8988T (cell line): ENCODE data around the gene SEC16A.

Source experiments
- DNase-seq: peaks from one replicate; pipeline ENCODE4 v3.0.0; 2011

SEC16A gene

DNA sequence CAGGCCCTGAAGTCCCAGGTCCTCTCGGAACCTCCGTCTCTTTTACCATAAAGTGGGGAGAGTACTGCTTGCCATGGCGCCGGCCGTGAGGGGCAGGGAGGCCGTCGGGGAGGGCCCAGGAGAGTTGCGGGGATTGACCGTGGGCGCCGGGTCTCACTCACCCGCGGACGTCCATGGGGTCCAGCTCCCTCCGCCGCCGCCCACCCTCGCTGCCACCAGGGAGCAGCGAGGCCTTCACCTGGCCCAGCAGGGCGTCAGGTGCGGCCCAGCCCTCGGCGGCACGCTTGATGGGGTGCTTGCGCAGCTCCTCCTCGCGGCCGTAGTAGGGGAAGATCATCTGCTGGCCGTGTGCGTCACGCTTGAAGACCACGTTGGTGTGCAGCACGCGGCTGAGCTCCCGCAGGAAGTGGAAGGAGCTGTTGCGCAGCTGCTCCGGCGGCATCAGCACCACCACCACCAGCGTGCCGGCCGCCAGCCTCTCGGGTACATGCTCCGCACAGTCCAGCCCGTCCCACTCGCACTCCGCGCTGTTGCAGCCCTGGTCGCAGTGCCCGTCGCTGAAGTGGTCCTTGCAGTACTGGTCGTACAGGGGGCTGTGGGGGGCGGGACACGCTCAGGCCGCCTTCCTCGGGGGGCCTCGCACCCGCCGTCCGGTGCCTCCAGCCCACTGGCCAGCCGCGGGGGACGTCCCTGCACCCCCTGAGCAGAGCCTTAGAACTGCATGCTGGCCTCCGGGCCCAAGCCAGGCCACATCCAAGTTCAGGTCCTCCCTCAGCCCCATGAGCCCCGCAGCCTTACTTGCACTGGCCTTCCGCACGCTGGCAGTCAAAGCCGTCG, 21.9 kb upstream of the SEC16A start:
- no peak for DNase-seq

DNA sequence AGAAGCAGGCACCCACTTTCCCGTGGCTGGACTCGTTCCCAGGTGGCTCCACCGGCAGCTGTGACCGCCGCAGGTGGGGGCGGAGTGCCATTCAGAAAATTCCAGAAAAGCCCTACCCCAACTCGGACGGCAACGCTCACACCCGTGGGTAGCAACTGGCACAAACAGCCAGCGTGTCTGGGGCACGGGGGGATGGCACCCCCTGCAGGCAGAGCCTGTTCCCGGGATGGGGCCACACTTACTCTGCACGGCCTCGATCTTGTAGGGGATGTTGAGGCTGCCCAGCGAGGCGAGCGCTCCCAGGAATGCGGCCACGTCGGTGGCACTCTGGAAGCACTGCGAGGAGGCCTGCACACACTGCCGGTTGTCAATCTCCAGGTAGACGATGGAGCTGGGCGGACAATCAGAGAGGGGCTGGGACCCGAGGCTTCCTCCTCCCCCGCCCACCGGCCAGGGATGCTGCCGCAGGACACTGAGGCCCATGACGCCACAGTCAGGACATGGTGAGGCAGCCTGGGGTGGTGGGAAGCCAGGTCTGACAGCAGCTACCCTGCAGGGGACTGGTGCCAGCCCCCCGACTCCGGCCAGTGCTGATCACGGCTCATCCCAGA, 20.2 kb upstream of the SEC16A start:
- peak; percentile 86 for DNase-seq

DNA sequence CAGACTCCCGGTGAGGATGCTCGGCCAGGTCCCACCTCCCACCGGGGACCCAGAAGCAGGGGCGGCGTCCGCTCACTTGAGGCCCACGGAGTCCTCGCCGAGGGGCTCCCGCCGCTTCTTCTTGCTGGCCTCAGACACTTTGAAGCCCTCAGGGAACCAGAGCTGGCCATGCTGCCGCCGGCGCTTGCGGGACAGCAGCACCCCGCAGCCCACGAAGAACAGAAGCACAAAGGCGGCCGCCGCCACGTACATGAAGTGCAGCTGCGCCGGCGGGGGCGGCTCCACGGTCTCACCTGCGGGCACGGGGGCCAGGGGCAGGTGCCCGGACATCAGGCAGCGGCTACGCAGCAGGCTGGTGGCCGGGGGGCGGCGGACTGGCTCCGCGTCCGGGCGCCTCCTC, 19.4 kb upstream of the SEC16A start:
- DNase-seq, result no peak

DNA sequence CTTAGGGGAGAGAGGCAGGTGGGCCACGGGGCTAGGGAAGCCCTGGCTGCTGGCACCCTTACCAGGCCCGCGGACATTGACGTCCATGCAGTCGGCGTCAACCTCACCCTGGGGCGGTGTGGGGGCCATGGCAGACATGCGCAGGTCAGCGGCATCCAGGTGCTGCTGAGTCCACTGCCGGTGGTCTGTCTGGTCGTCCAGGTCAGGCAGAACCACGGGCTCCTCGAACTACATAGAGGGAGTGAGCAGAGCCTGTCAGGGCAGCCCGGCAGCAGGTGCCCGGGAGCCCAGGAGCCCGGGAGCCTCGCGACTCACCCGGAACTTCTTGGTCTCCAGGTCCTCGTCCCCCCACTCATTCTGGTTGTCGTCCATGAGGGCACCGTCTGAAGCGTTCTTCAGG, 18.8 kb upstream of the SEC16A start:
- no peak for DNase-seq

DNA sequence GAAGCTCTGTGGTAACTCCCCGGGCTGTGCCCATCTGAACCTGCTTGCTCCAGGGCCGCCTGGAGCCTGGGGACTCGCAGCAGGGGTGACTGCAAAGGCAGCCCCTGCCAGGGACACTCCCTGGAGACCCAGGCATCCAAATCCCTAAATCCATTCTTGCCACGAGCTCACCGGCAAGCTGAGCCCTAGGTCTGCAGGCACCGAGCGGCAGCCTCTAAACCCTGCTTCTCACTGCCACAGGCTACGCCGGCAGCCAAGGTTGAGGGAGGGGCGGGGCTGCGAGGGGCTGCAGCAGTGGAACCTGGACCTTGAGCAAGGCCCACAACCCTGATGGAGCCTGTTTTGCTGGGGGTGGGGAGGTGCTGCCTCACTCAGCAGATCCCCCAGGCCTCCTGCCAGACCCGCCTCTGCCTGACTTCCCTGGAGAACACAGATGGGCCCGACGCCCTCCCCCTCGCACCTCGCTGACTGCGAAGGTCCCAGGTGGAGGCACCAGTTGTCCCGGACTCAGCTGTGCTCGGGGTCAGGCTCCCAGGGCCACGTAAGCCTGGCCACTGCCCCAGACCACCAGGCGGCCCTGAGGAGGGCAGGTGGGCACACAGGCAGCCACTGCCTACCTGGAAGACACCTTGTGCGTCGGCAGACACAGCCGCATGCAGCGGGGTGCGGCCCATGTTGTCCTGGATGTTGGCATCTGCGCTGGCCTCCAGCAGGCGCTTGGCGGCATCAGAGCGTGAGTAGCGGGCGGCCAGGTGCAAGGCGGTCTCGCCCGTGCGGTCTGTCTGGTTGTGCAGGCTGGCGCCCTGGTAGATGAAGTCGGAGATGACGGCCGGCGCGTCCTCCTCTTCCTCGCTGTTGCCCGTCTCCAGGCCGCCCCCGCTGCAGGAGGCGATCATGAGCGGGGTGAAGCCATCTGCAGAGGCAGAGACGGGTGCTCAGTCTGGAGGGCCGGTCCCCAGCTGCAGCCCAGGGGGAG, 17.4 kb upstream of the SEC16A start:
- no peak for DNase-seq

DNA sequence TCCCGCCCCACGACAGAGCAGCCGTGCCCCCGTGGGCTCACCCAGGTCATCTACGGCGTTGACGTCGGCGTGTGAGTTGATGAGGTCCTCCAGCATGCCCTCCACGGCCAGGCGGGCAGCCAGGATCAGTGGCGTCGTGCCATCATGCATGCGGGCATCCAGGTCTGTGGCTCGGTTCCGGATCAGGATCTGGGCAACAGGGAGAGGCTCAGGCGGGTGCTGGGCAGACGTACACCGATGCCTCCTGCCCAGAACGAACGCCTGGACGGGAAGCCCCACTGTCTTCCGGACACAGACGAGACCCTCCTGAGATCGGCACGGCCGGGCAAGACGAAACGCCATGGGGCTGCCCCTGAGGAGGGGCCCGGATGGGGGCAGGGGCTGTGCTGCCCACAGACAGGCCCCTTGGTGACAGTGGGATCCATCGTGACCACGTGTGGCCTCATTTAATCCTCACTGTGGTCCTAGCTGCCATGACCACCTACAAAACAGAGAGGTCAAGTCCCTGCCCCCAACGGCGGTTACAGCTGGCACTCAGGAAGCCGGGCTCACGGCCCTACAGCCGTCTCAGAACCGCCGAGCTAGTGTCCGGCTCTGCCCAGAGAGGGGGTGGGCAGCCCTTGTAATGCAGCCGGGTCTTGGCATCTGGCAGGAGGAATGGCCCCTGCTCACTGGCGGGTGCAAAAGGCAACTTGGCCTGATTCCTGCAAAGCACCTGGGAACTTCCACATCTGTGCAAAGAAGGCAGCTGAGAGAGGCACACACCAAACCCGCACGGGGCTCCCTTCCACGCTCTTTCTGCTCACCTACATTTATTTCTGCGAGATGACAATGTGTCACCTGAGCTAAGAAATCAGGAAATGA, 16.5 kb upstream of the SEC16A start:
- DNase-seq, result no peak

DNA sequence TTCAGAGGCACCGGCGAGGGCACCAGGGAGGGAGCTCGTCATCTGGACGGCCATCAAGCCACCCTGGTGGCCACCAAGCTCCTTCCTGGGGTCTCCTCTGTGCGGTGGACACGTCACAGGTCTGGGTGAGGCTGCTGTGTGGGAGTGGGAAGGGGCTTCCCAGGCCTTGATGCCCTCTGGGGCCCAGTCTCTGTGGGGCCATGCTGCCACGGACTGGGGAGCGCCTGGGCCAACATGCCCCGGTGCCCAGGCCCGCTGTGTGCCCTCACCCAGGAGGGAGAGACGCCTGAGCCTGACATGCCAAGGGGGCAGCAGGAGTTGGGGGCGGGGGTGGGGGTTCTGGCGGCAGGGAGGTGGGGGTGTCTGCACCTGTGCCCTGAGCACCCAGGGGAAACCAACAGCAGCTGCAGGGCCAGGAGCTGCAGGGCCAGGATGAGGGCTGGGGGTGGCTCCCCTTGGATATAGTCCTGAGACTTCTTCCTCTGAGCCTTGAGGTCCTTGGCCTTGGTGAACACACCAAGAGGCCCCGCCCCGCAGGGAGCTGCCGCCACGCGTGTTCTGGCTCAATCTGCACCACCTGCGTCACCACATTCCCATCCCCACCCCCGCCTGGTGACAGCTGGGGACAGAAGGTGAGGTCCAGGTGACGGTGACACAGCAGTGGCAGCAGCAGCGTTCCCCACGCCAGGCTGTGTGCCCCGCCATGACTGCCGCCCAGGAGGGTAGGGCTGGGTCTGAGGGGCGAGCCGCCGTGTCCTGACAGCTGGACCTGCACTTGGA, 15.3 kb upstream of the SEC16A start:
- no peak for DNase-seq

DNA sequence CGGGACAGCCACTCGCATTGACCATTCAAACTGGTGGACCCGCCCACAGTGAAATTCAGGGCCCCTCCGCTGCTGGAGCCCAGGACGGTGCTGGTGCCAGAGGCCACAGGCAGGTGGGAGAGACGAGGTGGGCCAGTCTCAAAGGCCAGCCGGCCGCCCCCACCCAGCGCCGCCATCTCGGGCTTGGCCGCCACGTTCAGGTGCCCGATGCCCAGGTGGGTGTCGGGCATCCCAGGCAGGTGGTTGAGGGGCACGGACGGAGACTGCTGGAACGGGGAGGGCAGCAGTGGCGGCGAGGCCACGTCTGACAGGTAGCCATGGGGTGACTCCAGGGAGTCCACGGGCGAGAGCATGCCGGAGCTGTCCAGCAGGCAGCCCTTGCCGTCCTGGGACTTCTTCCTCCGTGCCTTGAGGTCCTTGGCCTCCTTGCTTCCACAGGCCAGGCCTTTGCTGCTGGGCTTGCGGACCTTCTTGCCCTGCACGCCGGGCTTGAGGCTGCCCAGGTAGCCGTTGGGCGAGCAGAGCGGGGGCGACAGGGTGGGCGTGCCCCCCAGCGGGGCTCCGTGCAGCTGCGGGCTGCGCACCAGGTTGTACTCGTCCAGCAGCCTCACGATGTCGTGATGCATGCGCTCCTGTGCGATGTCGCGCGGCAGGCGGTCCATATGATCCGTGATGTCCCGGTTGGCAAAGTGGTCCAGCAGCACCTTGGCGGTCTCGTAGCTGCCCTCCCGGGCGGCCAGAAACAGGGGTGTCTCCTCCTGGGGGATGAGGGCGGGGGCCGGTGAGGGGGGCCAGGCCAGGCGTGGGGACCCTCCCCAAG, 14.2 kb upstream of the SEC16A start:
- DNase-seq, result no peak

DNA sequence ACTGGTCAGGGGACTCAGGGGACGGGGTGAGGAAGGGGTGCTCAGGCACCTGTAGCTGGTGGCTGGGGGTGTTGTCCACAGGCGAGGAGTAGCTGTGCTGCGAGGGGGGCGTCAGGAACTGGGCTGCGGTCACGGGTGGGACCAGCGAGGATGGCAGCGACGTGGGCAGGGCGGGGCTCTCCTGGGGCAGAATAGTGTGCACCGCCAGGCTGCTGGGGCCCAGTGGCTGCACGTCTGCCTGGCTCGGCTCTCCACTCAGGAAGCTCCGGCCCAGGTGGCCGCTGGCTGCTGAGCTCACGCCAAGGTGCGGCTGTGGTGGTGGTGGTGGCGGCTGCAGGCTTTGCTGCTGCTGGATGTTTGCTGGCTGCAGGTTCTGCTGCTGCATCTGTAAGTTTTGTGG, 13.3 kb upstream of the SEC16A start:
- DNase-seq, result no peak

DNA sequence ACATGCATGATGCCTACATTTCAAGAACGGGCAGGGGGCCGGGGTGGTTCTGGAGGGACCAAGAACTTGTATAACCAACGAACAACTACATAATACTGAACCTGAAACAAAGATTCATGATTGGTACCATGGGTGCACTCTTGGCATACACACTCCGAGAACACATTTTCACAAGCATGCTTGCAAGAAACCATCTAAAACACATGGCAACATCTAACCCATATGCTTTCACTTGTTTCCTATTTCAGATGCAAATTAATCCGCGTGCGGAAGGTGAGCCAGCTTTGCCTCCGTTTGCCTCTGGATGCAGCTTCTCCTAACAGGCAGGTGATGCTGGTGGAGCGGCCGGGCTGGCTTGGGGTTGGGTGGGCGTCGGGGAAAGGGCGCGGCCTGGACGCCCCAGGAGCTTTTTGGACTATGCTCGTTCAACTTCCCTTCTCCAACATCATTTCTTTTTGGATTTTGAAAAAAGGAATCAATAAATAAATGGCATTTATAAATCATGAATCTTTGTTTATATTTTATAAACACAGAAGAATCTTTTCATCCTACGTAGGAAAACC, 12.5 kb upstream of the SEC16A start:
- no peak for DNase-seq

DNA sequence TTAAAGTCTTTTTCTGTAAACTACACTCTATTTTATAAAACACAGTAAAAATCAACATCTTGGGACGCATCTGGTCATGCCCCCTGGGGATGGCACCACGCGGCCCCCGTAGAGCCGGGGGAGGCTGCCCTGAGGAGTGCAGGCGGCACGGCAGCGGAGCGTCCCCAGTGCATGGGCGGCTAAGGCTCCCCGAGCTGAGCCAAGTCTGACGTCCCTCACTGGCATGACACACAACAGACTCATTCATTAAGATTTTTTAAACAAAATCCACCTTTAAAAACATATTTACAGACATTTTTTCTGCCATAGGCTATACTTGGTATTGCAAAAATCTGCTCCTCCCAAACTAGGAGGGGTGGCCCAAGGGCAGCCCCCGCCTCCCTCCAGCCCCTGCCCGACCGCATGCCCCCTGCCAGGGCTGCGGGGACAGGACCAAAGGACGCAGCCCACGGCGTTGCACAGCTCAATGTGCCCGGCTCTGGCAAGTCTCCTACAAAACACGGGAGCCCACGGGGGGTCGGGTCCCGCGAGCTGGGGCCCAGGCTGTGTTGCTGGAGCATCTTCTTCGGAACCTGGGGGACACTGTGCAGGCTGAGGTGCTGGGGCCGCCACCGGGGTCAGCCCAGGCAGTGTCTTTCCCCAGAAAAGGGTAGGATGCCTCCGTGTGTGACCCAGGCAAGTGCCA, 11.8 kb upstream of the SEC16A start:
- DNase-seq, result no peak

DNA sequence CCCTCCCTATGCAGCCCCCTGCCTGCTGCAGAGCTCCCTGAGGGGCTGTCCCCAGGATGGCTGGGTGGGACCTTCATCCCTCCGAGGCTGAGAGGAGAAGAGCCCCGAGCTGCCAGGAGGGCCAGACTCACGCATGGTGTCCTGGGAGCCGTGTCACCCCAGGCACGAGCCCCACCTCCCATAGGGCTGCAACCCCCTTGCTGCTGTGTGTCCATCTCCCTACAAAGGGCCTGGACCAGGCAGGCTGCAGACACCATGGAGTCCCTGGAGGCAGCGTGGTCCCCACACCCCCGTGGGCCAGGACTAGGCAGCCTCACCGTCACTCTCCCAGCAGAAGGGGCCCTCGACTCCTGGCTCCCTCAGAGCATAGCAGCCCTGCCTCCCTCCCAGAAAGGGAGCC, 11.2 kb upstream of the SEC16A start:
- DNase-seq, result no peak

DNA sequence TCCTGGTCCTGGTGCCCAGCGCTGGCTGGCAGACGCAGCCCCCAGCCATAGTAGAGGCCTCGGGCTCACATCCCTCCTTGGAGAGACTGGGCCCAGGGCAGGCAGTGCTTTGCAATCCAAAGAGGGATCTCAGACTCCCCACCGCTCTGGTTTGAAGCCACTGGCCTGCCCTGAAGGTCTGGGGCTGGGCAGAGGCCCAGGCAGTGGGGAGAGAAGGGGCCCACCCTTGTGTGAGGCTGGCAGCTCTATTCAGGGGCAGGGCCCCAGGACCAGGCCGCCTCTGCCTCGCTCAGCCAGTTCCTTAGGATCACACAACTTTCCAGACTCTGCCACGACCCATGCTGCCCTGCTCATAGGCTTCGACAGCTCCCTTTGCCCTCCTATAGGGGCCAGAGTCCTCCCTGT, 10.7 kb upstream of the SEC16A start:
- DNase-seq, result no peak

DNA sequence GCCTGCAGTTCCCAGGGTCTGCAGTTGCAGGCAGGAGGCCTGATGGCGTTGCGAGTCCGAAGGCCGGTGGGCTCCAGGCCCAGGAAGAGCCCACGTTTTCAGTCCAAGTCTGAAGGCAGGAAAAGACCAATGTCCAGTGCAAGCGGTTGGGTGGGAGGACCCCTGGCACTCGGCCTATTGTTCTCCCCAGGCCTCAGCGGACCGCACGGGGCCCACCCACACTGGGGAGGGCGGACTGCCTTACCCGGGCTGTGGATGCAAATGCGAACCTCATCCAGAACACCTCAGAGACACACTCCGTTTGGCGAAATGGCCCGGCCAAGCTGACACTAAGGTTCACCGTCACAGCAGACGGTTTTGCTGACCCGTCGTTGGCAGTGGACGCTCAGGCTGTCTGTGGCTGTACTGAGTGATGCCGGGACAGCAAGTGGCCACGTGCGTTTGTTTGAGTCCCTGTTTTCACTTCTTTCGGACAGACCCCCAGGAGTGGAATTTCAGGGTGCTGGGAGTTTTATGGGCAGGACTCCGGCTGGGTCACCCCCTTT, 10.2 kb upstream of the SEC16A start:
- no peak for DNase-seq

DNA sequence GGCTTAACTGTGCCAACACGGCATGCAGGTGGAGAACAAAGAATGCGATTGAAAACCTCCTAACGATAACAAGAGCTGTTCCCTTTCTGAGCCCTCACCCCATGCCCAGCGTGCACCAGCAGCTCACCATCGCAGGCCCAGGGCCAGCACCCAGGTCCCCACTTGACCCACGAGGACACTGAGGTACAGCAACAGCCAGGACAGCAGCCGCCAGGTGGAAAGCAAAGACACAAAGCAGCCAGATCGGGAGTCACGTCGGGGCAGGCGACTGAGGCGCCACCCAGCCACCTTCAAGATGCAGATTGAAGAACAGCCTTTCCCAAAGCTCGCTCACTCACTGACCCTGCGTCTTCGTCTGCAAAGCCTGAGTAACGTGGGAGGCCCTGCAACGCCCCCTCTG, 6.9 kb upstream of the SEC16A start:
- no peak for DNase-seq

DNA sequence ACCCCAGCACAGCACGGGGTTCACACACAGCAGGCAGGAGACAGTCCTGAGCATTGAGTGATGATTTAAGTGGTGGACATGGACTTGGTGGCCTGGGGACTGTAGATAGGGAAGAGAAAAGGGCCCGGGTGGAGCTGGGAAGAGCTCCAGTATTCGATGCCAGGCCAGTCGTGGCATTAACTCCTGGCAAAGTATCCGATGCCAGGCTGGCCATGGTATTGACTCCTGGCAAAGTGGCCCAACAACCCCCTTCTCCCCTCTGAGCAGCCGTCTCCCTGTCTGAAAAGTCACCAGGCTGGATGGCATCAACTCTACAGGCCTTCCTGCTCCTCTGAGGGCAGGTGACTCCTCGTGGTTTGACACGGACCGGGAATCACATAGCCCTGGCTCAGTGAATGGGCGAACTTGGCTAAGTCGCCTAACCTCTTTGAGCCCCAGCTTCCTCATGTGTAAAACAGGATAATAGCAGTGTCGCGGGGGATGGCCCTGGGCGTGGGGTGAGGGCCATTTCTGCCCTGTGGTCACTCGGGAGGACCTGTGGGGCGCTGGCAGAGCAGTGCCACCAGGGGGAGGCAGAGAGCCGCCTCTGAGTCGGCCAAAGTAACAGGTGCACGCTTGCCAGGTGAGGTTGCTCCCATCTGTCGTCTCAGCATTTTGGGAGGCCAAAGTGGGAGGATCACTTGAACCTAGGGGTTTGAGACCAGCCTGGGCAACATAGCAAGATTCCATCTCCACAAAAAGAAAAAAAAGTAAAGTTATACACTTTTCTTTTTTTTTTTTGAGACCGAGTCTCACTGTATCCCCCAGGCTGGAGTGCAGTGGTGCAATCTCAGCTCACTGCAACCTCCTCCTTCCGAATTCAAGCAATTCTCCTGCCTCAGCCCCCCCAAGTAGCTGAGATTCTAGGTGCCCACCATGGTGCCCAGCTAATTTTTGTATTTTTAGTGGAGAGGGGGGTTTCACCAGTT, 5.7 kb upstream of the SEC16A start:
- DNase-seq, result peak; percentile 57

DNA sequence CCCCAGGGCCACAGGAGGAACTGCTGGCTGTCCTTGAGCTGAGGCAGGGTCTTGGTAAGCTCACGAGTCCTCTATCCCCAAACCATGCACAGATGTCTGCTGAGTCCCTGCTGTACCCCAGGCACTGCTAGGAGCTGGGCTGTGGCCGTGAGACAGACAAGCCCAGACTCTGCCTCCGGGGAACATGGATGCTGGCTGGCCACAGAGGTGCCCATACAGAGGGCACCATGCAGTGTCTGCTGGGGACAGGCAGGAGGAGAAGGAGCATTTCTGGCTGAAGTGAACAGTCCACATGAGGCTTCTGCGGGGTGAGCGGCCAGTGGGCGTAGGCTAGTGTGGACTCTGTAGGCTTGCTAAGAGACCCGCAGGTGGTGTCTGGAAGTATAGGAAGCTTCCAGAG, 4.8 kb upstream of the SEC16A start:
- no peak for DNase-seq
